Measurements from ENCODE around the gene SSC5D.

- TF ChIP-seq POLR2A (IDR thresholded peaks at IDR 0.05) (no peak), CTCF (IDR thresholded peaks at IDR 0.05) (no peak)
Observed at GRCh38 chr19:55535965-55536350, 47.7 kb downstream of the SSC5D start.

All from uterus (tissue), 2 donors.